NOMO-1 treated with dmso at 0.1 percent for 144 hours (cell line): ENCODE measurements around the gene ST6GALNAC6.
"Not testable (repeated sequence)": the region's sequence is repeated elsewhere in the genome, so short reads cannot be mapped to it uniquely, and the experiment has no call there.

Experiments used
- DNase-seq: peaks from one replicate; lab custom pipeline; 2025; ENCODE audit not compliant: unreplicated experiment; lab: John Stamatoyannopoulos, UW

The ST6GALNAC6 gene

DNA sequence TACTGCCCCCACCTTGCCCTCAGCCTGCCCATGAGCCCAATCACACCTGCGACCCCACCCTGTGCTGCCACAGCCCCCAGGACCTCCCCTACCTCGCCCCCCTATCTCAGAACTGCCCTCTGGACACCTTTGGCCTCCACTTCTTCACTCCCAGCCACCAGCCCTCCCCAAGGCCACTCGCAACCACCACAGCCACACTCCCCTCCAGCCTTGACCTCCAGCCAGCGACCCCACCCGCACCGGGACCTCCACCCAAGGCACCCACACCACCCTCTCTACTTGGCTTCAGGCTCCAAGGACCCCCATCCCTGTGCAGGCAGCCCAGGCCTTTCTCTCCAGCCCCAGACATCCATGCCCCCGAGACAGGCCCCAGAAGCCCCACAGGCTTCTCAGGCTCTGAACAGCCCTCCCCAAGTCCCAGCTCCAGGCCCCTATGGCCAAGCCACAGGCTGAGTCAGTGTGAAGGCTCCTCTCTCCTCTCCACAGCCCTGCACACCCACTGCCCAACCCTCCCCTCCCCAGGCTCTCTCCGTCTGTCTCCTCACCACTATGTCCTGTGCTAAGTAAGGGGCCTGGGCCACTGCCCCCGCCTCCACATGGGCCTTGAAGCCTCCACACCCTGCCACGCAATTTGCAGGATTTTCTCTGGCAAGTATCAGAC is 24.0 kb downstream of the ST6GALNAC6 start:
- DNase-seq = no peak

DNA sequence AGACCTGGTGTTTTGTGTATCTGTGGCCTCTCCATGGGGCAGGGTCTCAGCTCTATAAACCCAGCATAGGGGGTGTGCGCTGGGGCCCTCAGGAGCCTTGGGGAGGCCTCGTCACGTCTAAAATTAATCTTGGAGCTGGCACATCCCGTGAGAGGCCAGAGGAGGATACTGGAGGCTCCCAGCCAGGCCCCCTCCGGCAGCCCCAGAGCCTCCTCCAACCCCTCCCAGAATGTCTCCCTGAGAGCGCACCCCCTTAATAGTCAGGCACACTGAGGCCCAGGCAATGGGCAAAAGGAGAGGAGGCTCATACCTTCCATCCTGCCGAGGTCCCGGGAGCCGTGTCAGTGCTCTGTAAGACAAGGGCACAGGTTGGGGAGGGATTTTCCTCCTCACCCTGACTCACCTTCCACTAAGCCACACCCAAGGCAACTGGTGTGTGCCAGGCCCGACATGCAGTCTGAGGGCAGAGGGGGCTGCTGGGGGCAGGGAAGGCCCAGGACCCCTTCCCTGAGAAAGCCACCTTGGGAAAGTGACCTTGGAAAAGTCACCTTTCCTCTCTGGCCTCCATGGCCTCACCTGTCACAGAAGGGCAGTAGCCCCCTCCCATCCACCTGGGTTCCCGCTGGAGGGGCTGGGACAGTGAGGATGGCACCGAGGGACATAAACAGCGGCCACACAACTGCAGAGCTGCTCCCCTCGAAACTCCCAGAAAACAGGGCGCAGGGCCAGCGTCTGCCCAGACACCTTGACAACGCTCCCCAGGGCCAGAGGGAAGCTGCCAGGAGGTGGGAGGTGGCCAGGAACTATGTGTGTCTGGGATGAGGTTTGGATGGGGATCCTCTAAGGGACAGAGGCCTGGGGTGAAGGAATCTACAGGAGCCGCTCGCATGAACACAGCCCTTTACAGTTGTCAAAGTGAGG is 24.8 kb downstream of the ST6GALNAC6 start:
- no peak for DNase-seq

- no peak for DNase-seq
Observed at GRCh38 chr9:127873886-127874285, 25.5 kb downstream of the ST6GALNAC6 start.

GRCh38 chr9:127873223-127873691 is 26.1 kb downstream of the ST6GALNAC6 start:
- DNase-seq = no peak

- no peak for DNase-seq
Observed at GRCh38 chr9:127872369-127873222, 26.8 kb downstream of the ST6GALNAC6 start.

GRCh38 chr9:127871531-127871930 is 27.9 kb downstream of the ST6GALNAC6 start:
- DNase-seq = no peak

GRCh38 chr9:127870887-127871286 is 28.5 kb downstream of the ST6GALNAC6 start:
- DNase-seq = no peak

DNA sequence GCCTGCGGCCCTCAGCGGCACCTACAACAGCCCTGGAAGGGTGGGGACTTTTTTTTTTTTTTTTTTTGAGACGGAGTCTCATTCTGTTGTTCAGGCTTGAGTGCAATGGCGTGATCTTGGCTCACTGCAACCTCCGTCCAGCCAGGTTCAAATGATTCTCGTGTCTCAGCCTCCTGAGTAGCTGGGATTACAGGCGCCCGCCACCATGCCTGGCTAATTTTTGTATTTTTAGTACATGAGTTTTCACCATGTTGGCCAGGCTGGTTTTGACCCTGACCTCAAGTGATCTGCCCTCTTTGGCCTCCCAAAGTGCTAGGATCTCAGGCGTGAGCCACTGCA is 29.3 kb downstream of the ST6GALNAC6 start:
- not testable (repeated sequence) for DNase-seq

DNA sequence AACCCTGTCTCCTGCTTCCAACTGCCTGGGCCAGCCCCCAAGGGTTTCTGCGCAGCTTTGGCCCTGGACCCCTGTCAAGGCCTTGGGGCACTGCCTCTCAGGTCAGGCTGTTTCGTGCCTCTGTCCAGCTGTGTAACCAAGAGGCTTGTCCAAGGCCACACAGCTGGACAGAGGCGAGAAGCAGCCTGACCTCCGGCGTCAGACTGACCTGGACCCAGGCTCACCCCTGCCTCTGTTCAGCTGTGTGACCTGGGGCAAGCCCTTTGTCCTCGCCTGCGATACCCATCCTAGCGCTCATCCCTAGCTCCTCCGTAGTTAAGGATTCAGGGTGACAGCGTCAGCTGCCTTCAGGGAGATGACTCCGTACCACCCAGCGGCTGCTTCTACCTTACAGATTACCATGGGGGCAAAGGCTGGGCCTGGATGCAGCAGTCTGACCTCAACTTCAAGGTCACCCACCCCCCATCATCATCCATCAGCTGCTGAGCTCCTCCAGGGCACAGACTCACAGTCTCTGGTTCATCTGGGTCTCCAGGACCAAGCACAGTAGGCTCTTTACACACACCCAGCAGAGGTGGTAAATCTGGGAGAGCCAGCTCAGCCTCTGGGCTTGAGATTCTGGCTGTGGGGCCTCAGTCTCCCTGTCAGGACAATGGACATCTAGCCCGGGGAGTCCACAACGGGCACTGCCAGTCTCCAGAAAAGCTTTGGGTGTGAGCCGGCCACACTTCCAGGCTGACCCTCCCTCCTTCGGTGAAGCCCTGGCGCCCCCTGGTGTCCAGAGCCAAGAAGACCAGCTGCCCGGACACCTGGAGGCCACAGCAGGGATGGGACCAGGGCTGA is 29.9 kb downstream of the ST6GALNAC6 start:
- DNase-seq = peak; percentile 60

- DNase-seq = no peak
Observed at GRCh38 chr9:127868278-127868902, 31.0 kb downstream of the ST6GALNAC6 start.

- DNase-seq = no peak
Observed at GRCh38 chr9:127867356-127868277, 31.8 kb downstream of the ST6GALNAC6 start.

DNA sequence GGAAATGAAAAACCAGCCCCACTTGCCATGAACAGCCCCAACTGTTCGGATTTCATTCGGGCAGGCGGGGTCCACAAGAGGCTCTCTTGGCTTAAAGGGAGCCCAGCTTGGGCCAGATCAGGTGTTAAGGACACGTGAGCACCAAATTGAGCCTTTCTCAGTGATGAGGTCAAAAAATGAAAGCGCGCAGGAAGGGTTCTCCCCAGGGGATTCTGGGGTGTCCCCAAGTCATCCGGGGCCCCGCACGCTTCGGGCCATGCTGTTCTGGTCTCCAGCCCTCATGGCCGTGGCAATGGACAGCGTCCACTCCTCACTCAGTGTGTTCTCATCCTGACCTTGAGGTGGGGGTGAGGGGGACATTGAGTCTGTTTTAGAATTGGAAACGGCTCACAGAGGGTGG is 32.9 kb downstream of the ST6GALNAC6 start:
- DNase-seq = no peak

DNA sequence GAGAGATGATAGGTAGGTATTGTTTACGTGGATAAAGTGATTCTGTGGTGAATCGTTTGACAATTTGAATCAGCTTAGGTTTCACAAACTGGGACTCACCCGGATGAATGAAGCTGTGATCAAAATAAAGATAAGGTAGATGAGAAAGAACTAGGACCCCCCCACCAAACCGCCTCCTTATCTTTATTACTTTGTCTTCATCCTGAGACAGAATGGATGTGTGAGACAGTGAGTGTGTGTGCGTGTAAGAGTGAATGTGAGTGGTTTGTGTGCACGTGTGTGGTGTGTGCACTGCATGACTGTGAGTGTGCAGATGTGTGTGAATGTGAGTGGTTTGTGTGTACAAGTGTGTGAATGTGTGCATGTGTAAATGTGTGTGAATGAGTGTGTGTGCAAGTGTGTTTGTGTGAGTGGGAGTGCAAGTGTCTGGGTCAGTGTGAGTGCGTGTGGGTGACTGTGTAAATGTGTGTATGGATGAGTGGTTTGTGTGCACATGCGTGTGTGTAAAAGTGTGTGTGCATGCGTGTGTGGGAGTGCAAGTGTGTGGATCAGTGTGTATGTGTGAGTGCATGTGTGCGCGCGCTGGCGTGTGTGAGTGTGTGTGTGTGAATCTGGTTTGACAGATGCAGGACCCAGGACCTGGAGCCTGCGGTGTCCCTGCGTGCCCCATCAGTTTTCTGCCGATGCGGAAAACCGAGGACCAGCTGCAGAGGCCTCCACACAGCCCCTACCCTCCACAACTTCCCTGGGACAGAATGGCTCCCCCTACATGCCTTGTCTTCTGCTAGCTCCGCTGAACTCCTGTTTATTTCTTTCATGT is 33.5 kb downstream of the ST6GALNAC6 start:
- DNase-seq = no peak

DNA sequence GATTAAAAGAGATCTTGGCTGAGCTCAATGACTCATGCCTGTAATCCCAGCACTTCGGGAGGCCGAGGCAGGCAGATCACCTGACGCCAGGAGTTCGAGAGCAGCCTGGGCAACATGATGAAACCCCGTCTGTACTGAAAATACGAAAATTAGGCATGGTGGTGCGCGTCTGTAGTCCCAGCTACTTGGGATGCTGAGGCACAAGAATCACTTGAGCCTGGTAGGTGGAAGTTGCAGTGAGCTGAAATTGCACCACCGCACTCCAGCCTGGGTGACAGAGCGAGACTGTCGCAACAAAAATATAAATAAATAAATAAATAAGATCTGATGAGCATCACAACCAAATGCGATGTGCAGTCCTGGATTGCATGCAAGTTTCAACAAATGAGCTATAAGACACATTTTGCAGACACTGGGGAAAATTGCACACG is 36.2 kb downstream of the ST6GALNAC6 start:
- no peak for DNase-seq

- DNase-seq = peak; percentile 89
Observed at GRCh38 chr9:127862075-127863011, 37.1 kb downstream of the ST6GALNAC6 start.

DNA sequence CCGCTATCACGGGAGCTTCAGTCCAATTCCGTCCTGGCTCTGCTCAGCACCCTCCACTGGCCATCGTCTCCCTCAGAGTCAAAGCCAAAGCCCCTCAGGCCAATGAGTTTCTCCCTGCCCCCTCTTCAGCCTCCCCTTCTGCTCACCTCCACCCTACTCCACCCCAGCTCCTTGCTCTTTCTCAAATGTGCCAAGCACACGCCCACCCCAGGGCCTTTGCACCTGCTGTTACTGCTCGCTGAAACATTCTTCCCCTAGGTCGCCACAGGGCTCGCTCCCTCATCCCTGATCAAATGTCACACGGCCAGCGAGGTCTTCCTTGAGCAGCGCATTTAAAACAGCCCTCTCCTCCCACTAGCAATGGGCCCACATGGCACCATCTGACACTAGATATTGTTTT is 38.6 kb downstream of the ST6GALNAC6 start:
- no peak for DNase-seq

GRCh38 chr9:127860260-127860659 is 39.1 kb downstream of the ST6GALNAC6 start:
- no peak for DNase-seq
